NCI-H82 treated with DMSO at 0.1 percent for 48 hours (cell line): ENCODE data around the gene GLIS1.
"Not testable (repeated sequence)": the region's sequence is repeated elsewhere in the genome, so short reads cannot be mapped to it uniquely, and the experiment has no call there.

Source experiments
- DNase-seq: peaks from one replicate; lab custom pipeline; 2025; ENCODE audit not compliant: unreplicated experiment; lab: John Stamatoyannopoulos, UW

Gene GLIS1

GRCh38 chr1:53568540-53568939, 170.4 kb downstream of the GLIS1 start:
- no peak for DNase-seq

- no peak for DNase-seq
Observed at GRCh38 chr1:53567851-53568250, 171.1 kb downstream of the GLIS1 start.

GRCh38 chr1:53567450-53567849, 171.5 kb downstream of the GLIS1 start:
- DNase-seq, result no peak

- DNase-seq, result no peak
Observed at GRCh38 chr1:53563611-53564010, 175.4 kb downstream of the GLIS1 start.

GRCh38 chr1:53562981-53563379, 176.0 kb downstream of the GLIS1 start:
- DNase-seq, result no peak

- no peak for DNase-seq
Observed at GRCh38 chr1:53562291-53562980, 176.5 kb downstream of the GLIS1 start.

- no peak for DNase-seq
Observed at GRCh38 chr1:53561503-53562105, 177.4 kb downstream of the GLIS1 start.

- no peak for DNase-seq
Observed at GRCh38 chr1:53560581-53561502, 178.1 kb downstream of the GLIS1 start.

- DNase-seq, result no peak
Observed at GRCh38 chr1:53559854-53560580, 178.9 kb downstream of the GLIS1 start.

GRCh38 chr1:53559391-53559815, 179.6 kb downstream of the GLIS1 start:
- DNase-seq, result no peak

- no peak for DNase-seq
Observed at GRCh38 chr1:53558739-53559315, 180.1 kb downstream of the GLIS1 start.

- no peak for DNase-seq
Observed at GRCh38 chr1:53557830-53558738, 180.9 kb downstream of the GLIS1 start.

GRCh38 chr1:53557369-53557768, 181.6 kb downstream of the GLIS1 start:
- no peak for DNase-seq

GRCh38 chr1:53556657-53557227, 182.2 kb downstream of the GLIS1 start:
- DNase-seq, result no peak

GRCh38 chr1:53555620-53556326, 183.2 kb downstream of the GLIS1 start:
- not testable (repeated sequence) for DNase-seq

GRCh38 chr1:53554592-53555305, 184.2 kb downstream of the GLIS1 start:
- no peak for DNase-seq

GRCh38 chr1:53553734-53554509, 185.0 kb downstream of the GLIS1 start:
- no peak for DNase-seq
